OCI-LY7 (cell line): ENCODE data around the gene MPZL2. TPM values are rescaled to one million over a fixed set of nuclear protein-coding genes. Genes with fewer than 3 reads are reported as not detected.
A peak's percentile ranks its signal among the peaks of the same experiment; 100 is the strongest.

ENCODE experiments used
- BruUV-seq: library from RNA; stranded (reverse); fragments of 400-500 nt; replicated peaks from 2 replicates; lab custom pipeline; 2021; lab: Mats Ljungman, UMichigan
- CTCF ChIA-PET: fragments of 300-600 bp; sonication (Branson Sonifier 250); formaldehyde crosslinking; loops from one replicate; lab custom pipeline; 2022; ENCODE audit warnings: antibody characterized with exemption; ENCODE audit not compliant: unreplicated experiment; lab: Charles Lee
- POLR2A ChIA-PET: fragments of 300-600 bp; sonication (Branson Sonifier 250); formaldehyde crosslinking; loops from one replicate; lab custom pipeline; 2022; ENCODE audit warnings: antibody characterized with exemption; lab: Charles Lee
- DNase-seq: peaks from one replicate; pipeline ENCODE4 v3.0.0-alpha.2; 2015; ENCODE audit warnings: low spot score
- H2AFZ ChIP-seq: fragments of 200-600 bp; sonication (generic), shearing (Covaris generic); 2 replicates; pipeline ENCODE4 v1.6.1; 2014; ENCODE audit warnings: mild to moderate bottlenecking, antibody characterized with exemption, low read length, moderate library complexity
- H3K27ac ChIP-seq: fragments of 200-600 bp; sonication (generic); 2 replicates; pipeline ENCODE4 v1.5.1; 2014; ENCODE audit warnings: mixed run types, low read depth, mild to moderate bottlenecking, moderate library complexity, low read length, inconsistent platforms; ENCODE audit not compliant: poor library complexity, severe bottlenecking
- H3K36me3 ChIP-seq: fragments of 200-600 bp; sonication (generic); 2 replicates; pipeline ENCODE4 v1.6.1; 2014; ENCODE audit warnings: mild to moderate bottlenecking, antibody characterized with exemption, low read length, moderate library complexity, mixed read lengths; ENCODE audit not compliant: insufficient read depth
- H3K4me1 ChIP-seq: fragments of 200-600 bp; sonication (generic); 2 replicates; pipeline ENCODE4 v1.5.1; 2014; ENCODE audit warnings: mild to moderate bottlenecking, low read length; ENCODE audit not compliant: insufficient read depth, poor library complexity, severe bottlenecking
- H3K4me2 ChIP-seq: fragments of 200-600 bp; sonication (generic); 2 replicates; pipeline ENCODE4 v1.6.1; 2014; ENCODE audit warnings: mild to moderate bottlenecking, low read length
- H3K4me3 ChIP-seq: fragments of 200-600 bp; sonication (generic); 2 replicates; pipeline ENCODE4 v1.5.1; 2014; ENCODE audit warnings: mild to moderate bottlenecking, low read depth, low read length; ENCODE audit not compliant: poor library complexity, severe bottlenecking
- H3K79me2 ChIP-seq: fragments of 200-600 bp; sonication (generic); 2 replicates; pipeline ENCODE4 v1.6.1; 2016; ENCODE audit warnings: low read depth, mild to moderate bottlenecking, low read length, moderate library complexity, mixed read lengths; ENCODE audit not compliant: insufficient read depth
- H3K9me2 ChIP-seq: fragments of 200-600 bp; sonication (generic); 2 replicates; pipeline ENCODE4 v1.6.1; 2016; ENCODE audit warnings: mild to moderate bottlenecking, low read length, mixed read lengths; ENCODE audit not compliant: insufficient read depth
- H3K9me3 ChIP-seq: fragments of 200-600 bp; sonication (generic); 2 replicates; pipeline ENCODE4 v1.6.1; 2014; ENCODE audit warnings: mild to moderate bottlenecking, mixed run types, low read length, mixed read lengths
- H4K20me1 ChIP-seq: fragments of 200-600 bp; sonication (generic); 2 replicates; pipeline ENCODE4 v1.6.1; 2014; ENCODE audit warnings: mild to moderate bottlenecking, antibody characterized with exemption, low read length, moderate library complexity, mixed read lengths; ENCODE audit not compliant: insufficient read depth
- CTCF ChIP-seq: fragments of 200-600 bp; sonication (generic); conservative IDR thresholded peaks from 2 replicates; pipeline ENCODE4 v1.5.1; 2014; ENCODE audit warnings: mild to moderate bottlenecking, antibody characterized with exemption, low read length, moderate library complexity, mixed read lengths
- EZH2phosphoT487 ChIP-seq: fragments of 200-600 bp; sonication (generic); IDR thresholded peaks from 2 replicates; pipeline ENCODE4 v1.6.1; 2018; ENCODE audit warnings: low read depth, borderline replicate concordance, mild to moderate bottlenecking, mixed run types, antibody characterized with exemption, low read length, moderate library complexity, mixed read lengths
- intact Hi-C: fragments of 100-400 bp; cut with micrococcal nuclease; formaldehyde crosslinking; loops from one replicate; pipeline ENCODE4 v1.10.0; 2022; ENCODE audit not compliant: unreplicated experiment
- total RNA-seq, 2 experiments: library from RNA; depleted of rRNA in 1 of 2; stranded (reverse); fragments of >200 nt in 1 of 2; shearing (Covaris generic) in 1 of 2; gene quantifications; 2 replicates each; pipeline ENCODE4 v1.2.3, GENCODE V29; 2014 to 2022

MPZL2 gene
- total RNA-seq, 2 experiments from 2014 or later, result not detected

DNA sequence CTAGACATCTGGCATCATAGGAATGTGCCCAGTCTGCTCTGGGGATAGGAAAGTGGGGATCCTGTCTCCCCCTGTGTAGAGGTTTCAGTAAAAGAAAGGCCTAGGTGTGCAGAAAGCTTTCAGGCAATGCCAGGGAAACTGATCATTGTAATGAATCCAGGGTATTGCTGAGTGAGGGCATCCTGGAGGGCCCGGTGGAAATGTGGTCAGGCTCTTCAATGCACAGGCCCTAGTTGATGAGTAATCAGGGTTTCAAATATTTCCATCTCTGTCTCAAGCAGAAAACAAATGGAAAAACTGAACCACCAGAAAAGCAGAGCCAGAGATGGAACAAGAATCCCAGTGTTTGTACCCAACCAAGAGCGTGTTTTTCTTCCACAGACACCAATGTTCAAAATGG is 42.5 kb upstream of the MPZL2 start:
- Histone ChIP-seq H3K4me1 (peaks cover 23% of the 10 kb centered on the region), H3K79me2 (no peaks in the 10 kb centered on the region), H4K20me1 (no peaks in the 10 kb centered on the region), H2AFZ (0 out of 2 replicates have a peak overlapping the region, but pooled peaks have one; percentile 14), H3K9me2 (no peaks in the 10 kb centered on the region), H3K36me3 (no peaks in the 10 kb centered on the region), H3K27ac (no peak overlapping the region), H3K4me2 (no peak overlapping the region), H3K9me3 (no peaks in the 10 kb centered on the region), H3K4me3 (no peak overlapping the region)
- no peak for DNase-seq
- BruUV-seq, result no TSS peak
- TF ChIP-seq EZH2phosphoT487, result no peak
- TF ChIP-seq CTCF, result no peak
- ChIA-PET POLR2A (no interaction called here), CTCF (no interaction called here)
- intact Hi-C loops, result no loop called here

GRCh38 chr11:118305726-118306125 is 41.6 kb upstream of the MPZL2 start:
- Histone ChIP-seq H3K36me3 (no peaks in the 10 kb centered on the region), H3K9me3 (no peaks in the 10 kb centered on the region), H3K79me2 (no peaks in the 10 kb centered on the region), H3K4me1 (peaks cover 15% of the 10 kb centered on the region), H4K20me1 (no peaks in the 10 kb centered on the region), H3K27ac (no peak overlapping the region), H3K9me2 (no peaks in the 10 kb centered on the region), H3K4me2 (no peak overlapping the region), H2AFZ (peak overlapping the region; percentile 52), H3K4me3 (no peak overlapping the region)
- no peak for DNase-seq
- CTCF ChIA-PET, result no interaction called here
- no TSS peak for BruUV-seq
- POLR2A ChIA-PET, result interaction anchor here (0.9 to 1.3 kb wide), 3 partner anchors 10 to 72 kb away, joined by 3 to 4 read pairs (median 4); no protein-coding TSS in a partner anchor
- intact Hi-C loops, result no loop called here
- TF ChIP-seq EZH2phosphoT487, result no peak
- no peak for TF ChIP-seq CTCF

DNA sequence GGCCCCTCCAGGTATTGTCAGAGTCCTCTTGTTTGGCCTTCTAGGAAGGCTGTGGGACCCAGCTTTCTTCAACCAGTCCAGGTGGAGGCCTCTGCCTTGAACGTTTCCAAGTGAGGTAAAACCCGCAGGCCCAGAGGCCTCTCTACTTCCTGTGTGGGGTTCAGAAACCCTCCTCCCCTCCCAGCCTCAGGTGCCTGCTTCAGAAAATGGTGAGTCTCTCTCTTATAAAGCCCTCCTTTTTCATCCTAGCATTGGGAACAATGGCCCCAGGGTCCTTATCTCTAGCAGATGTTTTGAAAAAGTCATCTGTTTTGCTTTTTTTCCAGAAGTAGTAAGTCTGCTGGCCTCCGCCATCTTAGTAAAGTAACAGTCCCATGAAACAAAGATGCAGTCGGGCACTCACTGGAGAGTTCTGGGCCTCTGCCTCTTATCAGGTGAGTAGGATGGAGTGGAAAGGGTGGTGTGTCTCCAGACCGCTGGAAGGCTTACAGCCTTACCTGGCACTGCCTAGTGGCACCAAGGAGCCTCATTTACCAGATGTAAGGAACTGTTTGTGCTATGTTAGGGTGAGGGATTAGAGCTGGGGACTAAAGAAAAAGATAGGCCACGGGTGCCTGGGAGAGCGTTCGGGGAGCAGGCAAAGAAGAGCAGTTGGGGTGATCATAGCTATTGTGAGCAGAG is 40.6 kb upstream of the MPZL2 start, which contains the start of gene CD3E:
Gene CD3E, plus strand, starts transcription at position 163 of the 681 bp plus-strand sequence. Its CDS starts 223 bp downstream, at position 386.
- TF ChIP-seq EZH2phosphoT487, result no peak
- no peak for TF ChIP-seq CTCF
- Histone ChIP-seq H3K4me1 (peaks cover 13% of the 10 kb centered on the region), H4K20me1 (no peaks in the 10 kb centered on the region), H3K27ac (no peak within 1 kb of the TSS), H3K4me2 (peak within 1 kb of the TSS; percentile 39), H3K4me3 (no peak within 1 kb of the TSS), H3K36me3 (no peaks in the 10 kb centered on the region), H3K79me2 (no peaks in the 10 kb centered on the region), H3K9me2 (no peaks in the 10 kb centered on the region), H2AFZ (peak within 1 kb of the TSS; percentile 89), H3K9me3 (no peaks in the 10 kb centered on the region)
- intact Hi-C loops, result no loop called here
- DNase-seq, result peak; percentile 37
- ChIA-PET CTCF (interaction anchor here (0.6 kb wide), 2 partner anchors 9 to 79 kb away, joined by 3 read pairs; no protein-coding TSS in a partner anchor), POLR2A (interaction anchor here (0.9 to 1.8 kb wide), 7 partner anchors 9 to 439 kb away, joined by 3 to 4 read pairs (median 4); partner anchors contain the start of gene MPZL3)
- no TSS peak for BruUV-seq
